ENCODE results near the gene KCNJ3.

- no peak for TF ChIP-seq CTCF (IDR thresholded peaks at IDR 0.05)
- TF ChIP-seq EP300 (IDR thresholded peaks at IDR 0.05): no peak
Observed at GRCh38 chr2:154850532-154850931, 152.0 kb downstream of the KCNJ3 start.

Data from tibial nerve (tissue), 4 donors.